ENCODE data around the gene CLEC17A. TPM values are rescaled to one million over a fixed set of nuclear protein-coding genes. Genes with fewer than 3 reads are reported as not detected.

Gene CLEC17A
- total and polyA plus RNA-seq, 2 of the 13 experiments (the other 11 are each of a cell fraction or from before 2014, with no cell fraction given) = not detected

DNA sequence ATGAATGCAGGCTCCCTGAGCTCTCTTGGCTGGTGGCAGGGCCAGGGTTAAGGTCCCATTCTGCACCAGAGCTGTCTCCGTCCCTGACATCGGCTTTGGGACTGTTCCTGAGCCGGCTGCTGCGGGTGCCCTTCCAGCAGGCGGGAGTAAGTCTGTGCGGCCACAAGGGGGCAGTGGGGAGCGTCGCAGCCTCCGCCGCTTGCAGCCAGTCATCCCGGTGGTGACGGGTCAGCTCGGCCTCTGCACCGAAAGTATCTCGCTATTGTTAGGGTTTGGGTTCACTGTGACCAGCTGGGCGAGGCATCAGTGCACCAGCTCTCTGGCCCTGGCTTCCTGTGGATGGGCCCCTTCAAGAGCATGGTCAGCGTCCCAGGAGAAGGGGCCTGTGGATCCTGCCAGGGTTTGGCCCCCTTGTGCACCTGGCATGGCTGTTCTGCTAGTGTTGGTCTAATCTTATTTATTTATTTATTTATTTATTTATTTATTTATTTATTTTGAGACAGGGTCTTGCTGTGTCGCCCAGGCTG is 26.2 kb upstream of the CLEC17A start (continued):
- TF ChIP-seq, protein P1, sequence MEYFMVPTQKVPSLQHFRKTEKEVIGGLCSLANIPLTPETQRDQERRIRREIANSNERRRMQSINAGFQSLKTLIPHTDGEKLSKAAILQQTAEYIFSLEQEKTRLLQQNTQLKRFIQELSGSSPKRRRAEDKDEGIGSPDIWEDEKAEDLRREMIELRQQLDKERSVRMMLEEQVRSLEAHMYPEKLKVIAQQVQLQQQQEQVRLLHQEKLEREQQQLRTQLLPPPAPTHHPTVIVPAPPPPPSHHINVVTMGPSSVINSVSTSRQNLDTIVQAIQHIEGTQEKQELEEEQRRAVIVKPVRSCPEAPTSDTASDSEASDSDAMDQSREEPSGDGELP (IDR thresholded peaks at IDR 0.05; ENCODE audit: borderline replicate concordance, low read depth) = peak; percentile 38; the same call in 1 of the 2 replicates
- TF ChIP-seq, protein P2, sequence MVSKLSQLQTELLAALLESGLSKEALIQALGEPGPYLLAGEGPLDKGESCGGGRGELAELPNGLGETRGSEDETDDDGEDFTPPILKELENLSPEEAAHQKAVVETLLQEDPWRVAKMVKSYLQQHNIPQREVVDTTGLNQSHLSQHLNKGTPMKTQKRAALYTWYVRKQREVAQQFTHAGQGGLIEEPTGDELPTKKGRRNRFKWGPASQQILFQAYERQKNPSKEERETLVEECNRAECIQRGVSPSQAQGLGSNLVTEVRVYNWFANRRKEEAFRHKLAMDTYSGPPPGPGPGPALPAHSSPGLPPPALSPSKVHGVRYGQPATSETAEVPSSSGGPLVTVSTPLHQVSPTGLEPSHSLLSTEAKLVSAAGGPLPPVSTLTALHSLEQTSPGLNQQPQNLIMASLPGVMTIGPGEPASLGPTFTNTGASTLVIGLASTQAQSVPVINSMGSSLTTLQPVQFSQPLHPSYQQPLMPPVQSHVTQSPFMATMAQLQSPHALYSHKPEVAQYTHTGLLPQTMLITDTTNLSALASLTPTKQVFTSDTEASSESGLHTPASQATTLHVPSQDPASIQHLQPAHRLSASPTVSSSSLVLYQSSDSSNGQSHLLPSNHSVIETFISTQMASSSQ (IDR thresholded peaks at IDR 0.05; ENCODE audit: low read depth) = no peak
- TF ChIP-seq, protein P2 (CRISPR knock-in tag; IDR thresholded peaks at IDR 0.05; ENCODE audit: borderline replicate concordance) = 0 out of 2 replicates have a peak, but pooled peaks have one; percentile 25
- TF ChIP-seq RARA (CRISPR knock-in tag; IDR thresholded peaks at IDR 0.05) = 0 out of 2 replicates have a peak, but pooled peaks have one; percentile 23
- TF ChIP-seq NFKBIZ (CRISPR knock-in tag; IDR thresholded peaks at IDR 0.05) = no peak
- TF ChIP-seq SP1 (IDR thresholded peaks at IDR 0.05) = no peak
- no peak for TF ChIP-seq SP1 (CRISPR knock-in tag; IDR thresholded peaks at IDR 0.05)
- TF ChIP-seq ZNF724P (CRISPR knock-in tag; IDR thresholded peaks at IDR 0.05; ENCODE audit: borderline replicate concordance) = 0 out of 2 replicates have a peak, but pooled peaks have one; percentile 35
- TF ChIP-seq ARNT2 (CRISPR knock-in tag; IDR thresholded peaks at IDR 0.05; ENCODE audit: low read depth) = 0 out of 2 replicates have a peak, but pooled peaks have one; percentile 21
- no peak for TF ChIP-seq ZIK1 (CRISPR knock-in tag; IDR thresholded peaks at IDR 0.05; ENCODE audit: borderline replicate concordance, low read depth)
- TF ChIP-seq FOSL2 (CRISPR knock-in tag; IDR thresholded peaks at IDR 0.05) = peak; percentile 17; the same call in 1 of the 2 replicates
- 0 out of 2 replicates have a peak, but pooled peaks have one; percentile 27 for TF ChIP-seq AHR (CRISPR knock-in tag; IDR thresholded peaks at IDR 0.05)
- TF ChIP-seq, protein P3, sequence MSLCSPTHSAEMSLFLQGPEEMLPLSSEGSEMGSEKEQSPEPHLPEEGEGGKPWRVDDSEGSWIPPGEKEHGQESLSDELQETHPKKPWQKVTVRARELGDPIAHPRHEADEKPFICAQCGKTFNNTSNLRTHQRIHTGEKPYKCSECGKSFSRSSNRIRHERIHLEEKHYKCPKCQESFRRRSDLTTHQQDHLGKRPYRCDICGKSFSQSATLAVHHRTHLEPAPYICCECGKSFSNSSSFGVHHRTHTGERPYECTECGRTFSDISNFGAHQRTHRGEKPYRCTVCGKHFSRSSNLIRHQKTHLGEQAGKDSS (CRISPR knock-in tag; IDR thresholded peaks at IDR 0.05; ENCODE audit: borderline replicate concordance, low read depth) = peak; percentile 83; the same call in 1 of the 2 replicates
- TF ChIP-seq ZNF652 (CRISPR knock-in tag; IDR thresholded peaks at IDR 0.05; ENCODE audit: borderline replicate concordance, low read depth) = no peak
- no peak for TF ChIP-seq ZFP36L1 (CRISPR knock-in tag; IDR thresholded peaks at IDR 0.05)
- TF ChIP-seq, protein P4, sequence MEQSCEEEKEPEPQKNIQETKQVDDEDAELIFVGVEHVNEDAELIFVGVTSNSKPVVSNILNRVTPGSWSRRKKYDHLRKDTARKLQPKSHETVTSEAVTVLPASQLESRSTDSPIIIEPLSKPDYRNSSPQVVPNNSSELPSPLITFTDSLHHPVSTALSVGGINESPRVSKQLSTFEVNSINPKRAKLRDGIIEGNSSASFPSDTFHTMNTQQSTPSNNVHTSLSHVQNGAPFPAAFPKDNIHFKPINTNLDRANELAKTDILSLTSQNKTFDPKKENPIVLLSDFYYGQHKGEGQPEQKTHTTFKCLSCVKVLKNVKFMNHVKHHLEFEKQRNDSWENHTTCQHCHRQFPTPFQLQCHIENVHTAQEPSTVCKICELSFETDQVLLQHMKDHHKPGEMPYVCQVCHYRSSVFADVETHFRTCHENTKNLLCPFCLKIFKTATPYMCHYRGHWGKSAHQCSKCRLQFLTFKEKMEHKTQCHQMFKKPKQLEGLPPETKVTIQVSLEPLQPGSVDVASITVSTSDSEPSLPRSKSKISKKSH (CRISPR knock-in tag; IDR thresholded peaks at IDR 0.05; ENCODE audit: borderline replicate concordance) = 0 out of 2 replicates have a peak, but pooled peaks have one; percentile 31
- 0 out of 2 replicates have a peak, but pooled peaks have one; percentile 28 for TF ChIP-seq CCDC6 (CRISPR knock-in tag; IDR thresholded peaks at IDR 0.05)
- peak; percentile 33; the same call in 1 of the 2 replicates for TF ChIP-seq SALL1 (CRISPR knock-in tag; IDR thresholded peaks at IDR 0.05)
- no peak for TF ChIP-seq ZNF770 (CRISPR knock-in tag; IDR thresholded peaks at IDR 0.05)
- TF ChIP-seq SOX13 (IDR thresholded peaks at IDR 0.05) = no peak
- TF ChIP-seq SOX13 (CRISPR knock-in tag; conservative IDR thresholded peaks at IDR 0.05 in 1 of 2, IDR thresholded peaks at IDR 0.05 in 1 of 2) = 0 out of 4 replicates have a peak, but pooled peaks of 1 of the 2 experiments have one; percentile 16
